GM12878 (cell line): ENCODE results near the gene PLXNB3.

ENCODE experiments used
- BHLHE40 ChIP-seq, 2 experiments: fragments of 450-650 bp in 1 of 2; IDR thresholded peaks; 2 replicates each; pipeline ENCODE4 v1.6.1; 2011 to 2017; ENCODE audit warnings: low read depth in 2 of 2, borderline replicate concordance in 1 of 2, improper control_type of control experiment in 1 of 2, low read length in 1 of 2, mild to moderate bottlenecking in 1 of 2
- SP1 ChIP-seq: IDR thresholded peaks from one replicate; pipeline ENCODE4 v1.6.1; 2011; ENCODE audit warnings: low read depth, low read length
- TAF1 ChIP-seq: IDR thresholded peaks from 2 replicates; pipeline ENCODE4 v1.6.1; 2011; ENCODE audit warnings: mild to moderate bottlenecking, low read depth, low read length, borderline replicate concordance
- TF ChIP-seq, protein P1 (sequence below), 3 experiments: IDR thresholded peaks in 2 of 3; conservative IDR thresholded peaks in 1 of 3; 2 replicates each; pipeline ENCODE4 v1.5.1; 2011; ENCODE audit warnings: low read depth in 3 of 3, low read length in 3 of 3, mild to moderate bottlenecking in 3 of 3, control low read depth in 2 of 3, moderate library complexity in 2 of 3, inconsistent platforms in 1 of 3, mixed read lengths in 1 of 3; ENCODE audit not compliant: control insufficient read depth in 2 of 3, insufficient read depth in 1 of 3; ENCODE audit errors: extremely low read depth in 1 of 3

DNA sequence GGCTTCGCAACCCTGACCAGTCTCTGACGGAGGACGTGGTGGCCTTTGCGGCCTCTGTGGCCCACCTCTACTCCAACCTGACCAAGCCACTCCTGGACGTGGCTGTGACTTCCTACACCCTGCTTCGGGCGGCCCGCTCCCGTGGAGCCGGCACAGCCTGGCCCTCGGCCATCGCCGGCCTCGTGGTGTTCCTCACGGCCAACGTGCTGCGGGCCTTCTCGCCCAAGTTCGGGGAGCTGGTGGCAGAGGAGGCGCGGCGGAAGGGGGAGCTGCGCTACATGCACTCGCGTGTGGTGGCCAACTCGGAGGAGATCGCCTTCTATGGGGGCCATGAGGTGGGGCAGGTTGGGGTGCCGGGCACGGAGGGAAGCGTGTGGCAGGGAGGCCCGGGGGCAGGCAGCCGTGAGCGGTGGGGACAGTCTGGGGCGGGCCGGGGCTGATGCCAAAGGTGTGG lies 38.2 kb upstream of the PLXNB3 start:
- TF ChIP-seq, protein P1, sequence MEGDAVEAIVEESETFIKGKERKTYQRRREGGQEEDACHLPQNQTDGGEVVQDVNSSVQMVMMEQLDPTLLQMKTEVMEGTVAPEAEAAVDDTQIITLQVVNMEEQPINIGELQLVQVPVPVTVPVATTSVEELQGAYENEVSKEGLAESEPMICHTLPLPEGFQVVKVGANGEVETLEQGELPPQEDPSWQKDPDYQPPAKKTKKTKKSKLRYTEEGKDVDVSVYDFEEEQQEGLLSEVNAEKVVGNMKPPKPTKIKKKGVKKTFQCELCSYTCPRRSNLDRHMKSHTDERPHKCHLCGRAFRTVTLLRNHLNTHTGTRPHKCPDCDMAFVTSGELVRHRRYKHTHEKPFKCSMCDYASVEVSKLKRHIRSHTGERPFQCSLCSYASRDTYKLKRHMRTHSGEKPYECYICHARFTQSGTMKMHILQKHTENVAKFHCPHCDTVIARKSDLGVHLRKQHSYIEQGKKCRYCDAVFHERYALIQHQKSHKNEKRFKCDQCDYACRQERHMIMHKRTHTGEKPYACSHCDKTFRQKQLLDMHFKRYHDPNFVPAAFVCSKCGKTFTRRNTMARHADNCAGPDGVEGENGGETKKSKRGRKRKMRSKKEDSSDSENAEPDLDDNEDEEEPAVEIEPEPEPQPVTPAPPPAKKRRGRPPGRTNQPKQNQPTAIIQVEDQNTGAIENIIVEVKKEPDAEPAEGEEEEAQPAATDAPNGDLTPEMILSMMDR (IDR thresholded peaks at IDR 0.05 in 2 of 3, conservative IDR thresholded peaks at IDR 0.05 in 1 of 3; ENCODE audit: control insufficient read depth in 2 of 3, extremely low read depth in 1 of 3, insufficient read depth in 1 of 3, low read depth in 3 of 3, low read length in 3 of 3): no peak
- TF ChIP-seq SP1 (no peak), BHLHE40 (IDR thresholded peaks at IDR 0.05; ENCODE audit: borderline replicate concordance in 1 of 2, low read depth in 2 of 2, low read length in 1 of 2) (no peak), TAF1 (no peak)
